Activated B cell treated with CpG ODN at 0.5 μM for 24 hours (primary cell): ENCODE data around the gene MYO1H. TPM values are rescaled to one million over a fixed set of nuclear protein-coding genes. Genes with fewer than 3 reads are reported as not detected.
A peak's percentile ranks its signal among the peaks of the same experiment; 100 is the strongest.

Experiments used
- ATAC-seq: fragments of 200-7000 bp; cut with Tn5 transposase; one replicate; pipeline ENCODE4 v1.10.0; 2021; ENCODE audit warnings: low read depth, mild to moderate bottlenecking, moderate library complexity
- CTCF ChIA-PET: fragments of 350-600 bp; sonication (Branson Sonifier 250); formaldehyde crosslinking; loops from one replicate; lab custom pipeline; 2021; ENCODE audit warnings: antibody characterized with exemption; lab: Charles Lee
- POLR2A ChIA-PET: fragments of 350-600 bp; sonication (Branson Sonifier 250); formaldehyde crosslinking; loops from one replicate; lab custom pipeline; 2021; ENCODE audit warnings: antibody characterized with exemption; lab: Charles Lee
- DNase-seq: peaks from one replicate; pipeline ENCODE4 v3.0.0; 2022
- H3K27ac Mint-ChIP-seq: one replicate; pipeline ENCODE4 v1.8.0; 2020; ENCODE audit warnings: mixed read lengths
- H3K27me3 Mint-ChIP-seq: one replicate; pipeline ENCODE4 v1.8.0; 2021; ENCODE audit warnings: mixed read lengths
- H3K36me3 Mint-ChIP-seq: one replicate; pipeline ENCODE4 v1.8.0; 2021; ENCODE audit warnings: low read depth, mixed read lengths
- H3K4me1 Mint-ChIP-seq: one replicate; pipeline ENCODE4 v1.8.0; 2021; ENCODE audit warnings: mixed read lengths
- H3K4me3 Mint-ChIP-seq: one replicate; pipeline ENCODE4 v1.8.0; 2020; ENCODE audit warnings: mild to moderate bottlenecking, mixed read lengths
- H3K9me3 Mint-ChIP-seq: one replicate; pipeline ENCODE4 v1.8.0; 2020; ENCODE audit warnings: mixed read lengths
- CTCF ChIP-seq: fragments of 200-600 bp; IDR thresholded peaks from one replicate; pipeline ENCODE4 v1.8.0; 2022; ENCODE audit warnings: antibody characterized with exemption, mild to moderate bottlenecking
- intact Hi-C: fragments of 100-400 bp; cut with micrococcal nuclease; formaldehyde crosslinking; loops from one replicate; pipeline ENCODE4 v1.15.1; 2024
- total RNA-seq: library from RNA; stranded (reverse); gene quantifications from 2 replicates; pipeline ENCODE4 v1.2.3, GENCODE V29; 2022

The MYO1H gene
- total RNA-seq, 1 donor from 2014 or later: not detected

GRCh38 chr12:109460538-109460937 lies 112.8 kb downstream of the MYO1H start:
- intact Hi-C loops: loop anchor here (5.0 kb wide), 1 partner anchor 112 kb away; the partner anchor contains the start of genes MMAB and MVK
- CTCF ChIA-PET: no interaction called here
- ATAC-seq (no peak), DNase-seq (no peak)
- peaks cover 9% of the 10 kb centered on the region for H3K4me1 Mint-ChIP-seq
- POLR2A ChIA-PET: no interaction called here
- peaks cover 72% of the 10 kb centered on the region for H3K36me3 Mint-ChIP-seq
- H3K9me3 Mint-ChIP-seq: no peaks in the 10 kb centered on the region
- H3K27ac Mint-ChIP-seq: no peak overlapping the region
- H3K4me3 Mint-ChIP-seq: no peak overlapping the region
- no peak for TF ChIP-seq CTCF
- no peaks in the 10 kb centered on the region for H3K27me3 Mint-ChIP-seq

GRCh38 chr12:109461049-109461845 lies 113.5 kb downstream of the MYO1H start:
- ChIA-PET CTCF (no interaction called here), POLR2A (no interaction called here)
- H3K27me3 Mint-ChIP-seq: no peaks in the 10 kb centered on the region
- peaks cover 73% of the 10 kb centered on the region for H3K36me3 Mint-ChIP-seq
- TF ChIP-seq CTCF: no peak
- DNase-seq (no peak), ATAC-seq (peak; percentile 52)
- no peak overlapping the region for H3K4me3 Mint-ChIP-seq
- peak overlapping the region; percentile 50 for H3K27ac Mint-ChIP-seq
- H3K9me3 Mint-ChIP-seq: no peaks in the 10 kb centered on the region
- intact Hi-C loops: loop anchor here (5.0 kb wide), 1 partner anchor 111 kb away; the partner anchor contains the start of genes MMAB and MVK
- peaks cover 9% of the 10 kb centered on the region for H3K4me1 Mint-ChIP-seq

GRCh38 chr12:109461846-109462756 lies 114.4 kb downstream of the MYO1H start:
- ChIA-PET CTCF (interaction anchor here (1.5 kb wide), 1 partner anchor 34 kb away, joined by 5 read pairs; no protein-coding TSS in a partner anchor), POLR2A (no interaction called here)
- Mint-ChIP-seq H3K36me3 (peaks cover 71% of the 10 kb centered on the region), H3K9me3 (no peaks in the 10 kb centered on the region), H3K4me3 (no peak overlapping the region), H3K27me3 (no peaks in the 10 kb centered on the region), H3K27ac (no peak overlapping the region), H3K4me1 (peaks cover 11% of the 10 kb centered on the region)
- DNase-seq (no peak), ATAC-seq (no peak)
- no peak for TF ChIP-seq CTCF
- intact Hi-C loops: loop anchor here (5.0 kb wide), 1 partner anchor 110 kb away; the partner anchor contains the start of genes MMAB and MVK

- CTCF ChIA-PET: interaction anchor here (1.5 kb wide), 1 partner anchor 35 kb away, joined by 5 read pairs; no protein-coding TSS in a partner anchor
- Mint-ChIP-seq H3K9me3 (no peaks in the 10 kb centered on the region), H3K36me3 (peaks cover 68% of the 10 kb centered on the region), H3K4me1 (peaks cover 11% of the 10 kb centered on the region), H3K4me3 (no peak overlapping the region), H3K27me3 (no peaks in the 10 kb centered on the region), H3K27ac (no peak overlapping the region)
- intact Hi-C loops: loop anchor here (5.0 kb wide), 1 partner anchor 109 kb away; the partner anchor contains the start of genes MMAB and MVK
- POLR2A ChIA-PET: no interaction called here
- no peak for TF ChIP-seq CTCF
- no peak for DNase-seq
- ATAC-seq: no peak
Observed at GRCh38 chr12:109462868-109463692, 115.4 kb downstream of the MYO1H start.
